A549 (cell line): Measurements from ENCODE around the gene KLK11. TPM values are rescaled to one million over a fixed set of nuclear protein-coding genes. Genes with fewer than 3 reads are reported as not detected.

Experiments
- ATAC-seq, 2 experiments: fragments of 200-7000 bp in 1 of 2; fragments of >200 bp in 1 of 2; cut with Nextera tagmentation in 1 of 2; cut with Tn5 transposase in 1 of 2; 3 replicates each; pipeline versions ENCODE4 v1.8.0 to v1.9.1; 2018 to 2020; ENCODE audit warnings: mild to moderate bottlenecking in 1 of 2, moderate library complexity in 1 of 2
- CTCF ChIA-PET: fragments of 300-600 bp; sonication (Branson Sonifier 250); formaldehyde crosslinking; extraction: SDS; loops from one replicate; lab custom pipeline; 2021; ENCODE audit warnings: antibody characterized with exemption, inconsistent platforms; lab: Yijun Ruan, JAX
- POLR2A ChIA-PET: fragments of 350-600 bp; formaldehyde crosslinking; extraction: SDS; loops from one replicate; lab custom pipeline; 2021; ENCODE audit warnings: antibody characterized with exemption, inconsistent platforms; lab: Yijun Ruan, JAX
- DNase-seq, 2 experiments: peaks; one replicate each; pipeline versions ENCODE4 v3.0.0 to v3.0.0-alpha.2; 2011 to 2016; ENCODE audit warnings: low read depth in 1 of 2, low spot score in 1 of 2
- FAIRE-seq: peaks from 2 replicates; lab custom pipeline; 2011; peaks lifted over from hg19 to GRCh38; lab: Jason Lieb, UNC
- H3K27ac ChIP-seq, 2 experiments: fragments of >200 bp; sonication (Bioruptor Twin); formaldehyde crosslinking; 3 replicates each; pipeline ENCODE4 v1.5.1; 2016 to 2017
- H3K4me1 ChIP-seq: fragments of >200 bp; sonication (Bioruptor Twin); formaldehyde crosslinking; 3 replicates; pipeline ENCODE4 v1.6.1; 2016
- H3K4me2 ChIP-seq: fragments of >200 bp; sonication (Bioruptor Twin); formaldehyde crosslinking; 3 replicates; pipeline ENCODE4 v1.6.1; 2016
- H3K4me3 ChIP-seq: fragments of >200 bp; sonication (Bioruptor Twin); formaldehyde crosslinking; 3 replicates; pipeline ENCODE4 v1.5.1; 2016
- H3K9me3 ChIP-seq: fragments of >200 bp; sonication (Bioruptor Twin); formaldehyde crosslinking; 3 replicates; pipeline ENCODE4 v1.6.1; 2016
- CBX2 ChIP-seq: fragments of 200-600 bp; sonication (generic); IDR thresholded peaks from 2 replicates; pipeline ENCODE4 v1.6.1; 2016; ENCODE audit warnings: low read depth, mild to moderate bottlenecking, borderline replicate concordance
- CEBPB ChIP-seq, 2 experiments: fragments of >200 bp in 1 of 2; sonication (Bioruptor Twin) in 1 of 2; formaldehyde crosslinking in 1 of 2; IDR thresholded peaks; 2 replicates each; pipeline ENCODE4 v1.6.1; 2012 to 2016
- CHD2 ChIP-seq: fragments of 150-350 bp; IDR thresholded peaks from 2 replicates; pipeline ENCODE4 v1.6.1; 2014; ENCODE audit warnings: low read length; ENCODE audit not compliant: partially characterized antibody
- EHF ChIP-seq: fragments of 250-450 bp; sonication (Bioruptor Pico); IDR thresholded peaks from 2 replicates; pipeline ENCODE4 v1.5.0; 2020; ENCODE audit warnings: mild to moderate bottlenecking
- EP300 ChIP-seq, 2 experiments: fragments of >200 bp; sonication (Bioruptor Twin); formaldehyde crosslinking; IDR thresholded peaks; 2 replicates in 1 of 2; 3 replicates in 1 of 2; pipeline ENCODE4 v1.6.1; 2016 to 2017
- FOSB ChIP-seq: fragments of 250-450 bp; sonication (Bioruptor Pico); IDR thresholded peaks from 2 replicates; pipeline ENCODE4 v1.5.0; 2020; ENCODE audit warnings: mild to moderate bottlenecking, moderate library complexity
- FOSL2 ChIP-seq, 2 experiments: fragments of 450-650 bp in 1 of 2; fragments of >200 bp in 1 of 2; sonication (Bioruptor Twin) in 1 of 2; formaldehyde crosslinking; IDR thresholded peaks; 2 replicates each; pipeline versions ENCODE4 v1.5.0 to v1.6.1; 2016 to 2020; ENCODE audit warnings: mild to moderate bottlenecking in 1 of 2, moderate library complexity in 1 of 2
- HOXA7 ChIP-seq: fragments of 250-450 bp; sonication (Bioruptor Pico); IDR thresholded peaks from 2 replicates; pipeline ENCODE4 v1.5.0; 2020; ENCODE audit warnings: mild to moderate bottlenecking, moderate library complexity
- KDM1A ChIP-seq: fragments of 200-600 bp; sonication (generic); IDR thresholded peaks from 2 replicates; pipeline ENCODE4 v1.6.1; 2016; ENCODE audit warnings: low read depth, mild to moderate bottlenecking
- MAX ChIP-seq: IDR thresholded peaks from 2 replicates; pipeline ENCODE4 v1.6.1; 2012
- NFE2L2 ChIP-seq: fragments of 150-350 bp; conservative IDR thresholded peaks from 2 replicates; pipeline ENCODE4 v1.6.1; 2014; ENCODE audit warnings: low read length
- NPAS2 ChIP-seq: fragments of 250-450 bp; sonication (Bioruptor Pico); IDR thresholded peaks from 2 replicates; pipeline ENCODE4 v1.8.0; 2022; ENCODE audit warnings: mild to moderate bottlenecking, moderate library complexity, borderline replicate concordance
- RAD21 ChIP-seq, 2 experiments: fragments of >200 bp in 1 of 2; sonication (Bioruptor Twin) in 1 of 2; formaldehyde crosslinking in 1 of 2; IDR thresholded peaks in 1 of 2; conservative IDR thresholded peaks in 1 of 2; 2 replicates in 1 of 2; 3 replicates in 1 of 2; pipeline ENCODE4 v1.6.1; 2012 to 2018; ENCODE audit warnings: inconsistent platforms in 1 of 2
- RCOR1 ChIP-seq: fragments of 150-350 bp; IDR thresholded peaks from 2 replicates; pipeline ENCODE4 v1.6.1; 2014; ENCODE audit warnings: antibody characterized with exemption, low read length, low read depth
- SMC3 ChIP-seq: fragments of >200 bp; sonication (Bioruptor Twin); formaldehyde crosslinking; IDR thresholded peaks from 3 replicates; pipeline ENCODE4 v1.6.1; 2018; ENCODE audit warnings: inconsistent platforms
- ZC3H11A ChIP-seq: fragments of 450-650 bp; IDR thresholded peaks from 2 replicates; pipeline ENCODE4 v1.6.1; 2014; ENCODE audit warnings: antibody characterized with exemption, mild to moderate bottlenecking
- ZFP36 ChIP-seq: fragments of 450-650 bp; IDR thresholded peaks from 2 replicates; pipeline ENCODE4 v1.6.1; 2014; ENCODE audit warnings: borderline replicate concordance; ENCODE audit not compliant: partially characterized antibody
- WGBS: methylation state at CpG from one replicate; pipeline ENCODE4 v1.1.6; 2017; ENCODE audit errors: missing lambda C conversion rate; 5-methylcytosine and 5-hydroxymethylcytosine counted together
- polyA plus RNA-seq, 4 experiments: library from polyadenylated mRNA; depleted of rRNA in 3 of 4; stranded (reverse); fragments of >200 nt; fragmentation: RNase III in 1 of 4; extraction: RNeasy Plus Mini Kit Qiagen cat#74134 plus additional on column Dnase treatment in 1 of 4; gene quantifications; 2 replicates in 3 of 4; 3 replicates in 1 of 4; pipeline ENCODE4 v1.2.3, GENCODE V29; 2011 to 2017
- TF ChIP-seq, protein P1 (sequence below): fragments of 450-650 bp; IDR thresholded peaks from 2 replicates; pipeline ENCODE4 v1.6.1; 2014; ENCODE audit warnings: antibody characterized with exemption
- TF ChIP-seq, protein P2 (sequence below): fragments of >200 bp; sonication (Bioruptor Twin); formaldehyde crosslinking; IDR thresholded peaks from 3 replicates; pipeline ENCODE4 v1.5.1; 2016
- TF ChIP-seq, protein P3 (sequence below): fragments of >200 bp; sonication (Bioruptor Twin); formaldehyde crosslinking; IDR thresholded peaks from 2 replicates; pipeline ENCODE4 v1.6.1; 2016
- TF ChIP-seq, protein P4 (sequence below): IDR thresholded peaks from 2 replicates; pipeline ENCODE4 v1.6.1; 2012; ENCODE audit warnings: low read depth, borderline replicate concordance

Gene KLK11
- polyA plus RNA-seq, 2 of the 4 experiments (the other 2 are of a cell fraction), result not detected

- POLR2A ChIA-PET, result interaction anchor here (0.7 kb wide), 1 partner anchor 75 kb away, joined by 3 read pairs; no protein-coding TSS in a partner anchor
- peak overlapping the region; percentile 21 for H3K4me2 ChIP-seq
- CTCF ChIA-PET, result interaction anchor here (0.7 to 8.8 kb wide), 59 partner anchors 8 to 673 kb away, joined by 3 to 147 read pairs (median 4); partner anchors contain the start of genes KLK12 and KLK13
Measured at GRCh38 chr19:51020988-51021651, 5.3 kb downstream of the KLK11 start.

DNA sequence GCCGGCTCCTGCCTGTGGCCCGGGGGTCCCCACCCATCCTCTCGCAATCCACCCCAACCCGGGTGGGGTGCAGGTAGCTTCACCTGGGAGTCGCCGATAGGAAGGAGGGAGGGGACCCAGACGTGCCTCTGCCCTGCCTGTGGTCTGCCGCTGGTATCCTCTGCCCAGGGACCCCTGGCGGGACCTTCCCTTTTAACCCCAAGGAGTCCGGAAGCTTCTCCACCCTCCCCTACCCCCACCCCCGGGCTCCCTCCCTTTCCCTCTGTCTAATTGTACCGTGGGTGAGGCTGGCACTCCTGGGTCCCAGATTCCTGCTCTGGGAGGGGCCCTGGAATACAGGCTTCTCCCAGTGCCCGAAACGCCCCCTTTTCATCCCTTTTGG, 6.9 kb downstream of the KLK11 start, which contains the start of gene KLK10:
TSS of gene KLK10 (minus strand) at position 166 of the 382 bp plus-strand sequence. CDS start 579 bp downstream, outside the sequence.
- H3K4me2 ChIP-seq, result peak within 1 kb of the TSS; percentile 92
- peaks cover 23% of the 10 kb centered on the region for H3K4me1 ChIP-seq
- FAIRE-seq (no peak), ATAC-seq (peak in 1 of 2 experiments; percentile 1; a peak in 1 of 6 replicates)
- TF ChIP-seq RCOR1, result no peak
- no peak for TF ChIP-seq NFE2L2
- TF ChIP-seq, all 56 proteins: peak for 0
- WGBS, result 12% methylated on average over 11 of the region's 14 CpGs
- Histone ChIP-seq H3K9me3 (no peaks in the 10 kb centered on the region), H3K4me3 (peak within 1 kb of the TSS; percentile 49), H3K27ac (peak within 1 kb of the TSS in 1 of 2 experiments; percentile 53; a peak in 1 of 6 replicates)
- DNase-seq, result no peak
- CTCF ChIA-PET, result interaction anchor here (0.9 to 8.8 kb wide), 6 partner anchors 19 to 149 kb away, joined by 3 to 147 read pairs (median 9); no protein-coding TSS in a partner anchor
- POLR2A ChIA-PET, result no interaction called here

More at GRCh38 chr19:51020988-51021651, 5.3 kb downstream of the KLK11 start:
- no peak overlapping the region for H3K27ac ChIP-seq
- FAIRE-seq, result peak; percentile 65
- WGBS, result 22% methylated on average over 7 of the region's 7 CpGs
- TF ChIP-seq SMC3 (peak; percentile 86), RAD21 (conservative IDR thresholded peaks at IDR 0.05 in 1 of 2, IDR thresholded peaks at IDR 0.05 in 1 of 2) (peak; percentile 60 to 62), ZC3H11A (0 out of 2 replicates have a peak, but pooled peaks have one; percentile 4), FOSL2 (IDR thresholded peaks at IDR 0.05) (no peak), FOSL2 (CRISPR knock-in tag; IDR thresholded peaks at IDR 0.05) (no peak), EHF (no peak)
- TF ChIP-seq, protein P1, sequence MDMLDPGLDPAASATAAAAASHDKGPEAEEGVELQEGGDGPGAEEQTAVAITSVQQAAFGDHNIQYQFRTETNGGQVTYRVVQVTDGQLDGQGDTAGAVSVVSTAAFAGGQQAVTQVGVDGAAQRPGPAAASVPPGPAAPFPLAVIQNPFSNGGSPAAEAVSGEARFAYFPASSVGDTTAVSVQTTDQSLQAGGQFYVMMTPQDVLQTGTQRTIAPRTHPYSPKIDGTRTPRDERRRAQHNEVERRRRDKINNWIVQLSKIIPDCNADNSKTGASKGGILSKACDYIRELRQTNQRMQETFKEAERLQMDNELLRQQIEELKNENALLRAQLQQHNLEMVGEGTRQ, result peak; percentile 53
- TF ChIP-seq, protein P2, sequence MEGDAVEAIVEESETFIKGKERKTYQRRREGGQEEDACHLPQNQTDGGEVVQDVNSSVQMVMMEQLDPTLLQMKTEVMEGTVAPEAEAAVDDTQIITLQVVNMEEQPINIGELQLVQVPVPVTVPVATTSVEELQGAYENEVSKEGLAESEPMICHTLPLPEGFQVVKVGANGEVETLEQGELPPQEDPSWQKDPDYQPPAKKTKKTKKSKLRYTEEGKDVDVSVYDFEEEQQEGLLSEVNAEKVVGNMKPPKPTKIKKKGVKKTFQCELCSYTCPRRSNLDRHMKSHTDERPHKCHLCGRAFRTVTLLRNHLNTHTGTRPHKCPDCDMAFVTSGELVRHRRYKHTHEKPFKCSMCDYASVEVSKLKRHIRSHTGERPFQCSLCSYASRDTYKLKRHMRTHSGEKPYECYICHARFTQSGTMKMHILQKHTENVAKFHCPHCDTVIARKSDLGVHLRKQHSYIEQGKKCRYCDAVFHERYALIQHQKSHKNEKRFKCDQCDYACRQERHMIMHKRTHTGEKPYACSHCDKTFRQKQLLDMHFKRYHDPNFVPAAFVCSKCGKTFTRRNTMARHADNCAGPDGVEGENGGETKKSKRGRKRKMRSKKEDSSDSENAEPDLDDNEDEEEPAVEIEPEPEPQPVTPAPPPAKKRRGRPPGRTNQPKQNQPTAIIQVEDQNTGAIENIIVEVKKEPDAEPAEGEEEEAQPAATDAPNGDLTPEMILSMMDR, result peak; percentile 95
- H3K4me1 ChIP-seq, result peaks cover 23% of the 10 kb centered on the region
- H3K9me3 ChIP-seq, result no peaks in the 10 kb centered on the region
- ATAC-seq, result peak; percentile 26 to 49; a peak in 5 of 6 replicates
- peak; percentile 64 to 70 for DNase-seq
- no peak overlapping the region for H3K4me3 ChIP-seq

GRCh38 chr19:51018745-51019543, 7.5 kb downstream of the KLK11 start:
- peak overlapping the region; percentile 92 for H3K4me2 ChIP-seq
- FAIRE-seq (no peak), DNase-seq (no peak), ATAC-seq (peak; percentile 28 to 39; a peak in 4 of 6 replicates)
- peak overlapping the region; percentile 49 for H3K4me3 ChIP-seq
- 5% methylated on average over 44 of the region's 68 CpGs for WGBS
- no peaks in the 10 kb centered on the region for H3K9me3 ChIP-seq
- H3K27ac ChIP-seq, result peak overlapping the region in 1 of 2 experiments; percentile 53; a peak in 1 of 6 replicates
- CTCF ChIA-PET, result interaction anchor here (0.9 to 8.8 kb wide), 5 partner anchors 19 to 149 kb away, joined by 3 to 147 read pairs (median 12); no protein-coding TSS in a partner anchor
- peaks cover 23% of the 10 kb centered on the region for H3K4me1 ChIP-seq
- POLR2A ChIA-PET, result interaction anchor here (0.8 kb wide), 1 partner anchor 214 kb away, joined by 4 read pairs; no protein-coding TSS in a partner anchor
- TF ChIP-seq, protein P2, result no peak
- no peak for TF ChIP-seq FOSB (CRISPR knock-in tag)
- TF ChIP-seq CBX2, result no peak
- TF ChIP-seq CEBPB (IDR thresholded peaks at IDR 0.05), result peak; percentile 19 to 57; a peak in 1 of 4 replicates
- TF ChIP-seq, protein P3, sequence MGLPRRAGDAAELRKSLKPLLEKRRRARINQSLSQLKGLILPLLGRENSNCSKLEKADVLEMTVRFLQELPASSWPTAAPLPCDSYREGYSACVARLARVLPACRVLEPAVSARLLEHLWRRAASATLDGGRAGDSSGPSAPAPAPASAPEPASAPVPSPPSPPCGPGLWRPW, result no peak
- TF ChIP-seq, protein P4, sequence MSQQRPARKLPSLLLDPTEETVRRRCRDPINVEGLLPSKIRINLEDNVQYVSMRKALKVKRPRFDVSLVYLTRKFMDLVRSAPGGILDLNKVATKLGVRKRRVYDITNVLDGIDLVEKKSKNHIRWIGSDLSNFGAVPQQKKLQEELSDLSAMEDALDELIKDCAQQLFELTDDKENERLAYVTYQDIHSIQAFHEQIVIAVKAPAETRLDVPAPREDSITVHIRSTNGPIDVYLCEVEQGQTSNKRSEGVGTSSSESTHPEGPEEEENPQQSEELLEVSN, result no peak
- TF ChIP-seq KDM1A, result no peak
- 0 out of 2 replicates have a peak, but pooled peaks have one; percentile 32 for TF ChIP-seq MAX
- TF ChIP-seq HOXA7 (CRISPR knock-in tag), result no peak
- no peak for TF ChIP-seq CHD2
- TF ChIP-seq ZFP36, result no peak
- no peak for TF ChIP-seq NPAS2
- no peak for TF ChIP-seq EP300 (IDR thresholded peaks at IDR 0.05)
